IMR-90 (cell line): ENCODE data around the gene VTCN1. TPM values are rescaled to one million over a fixed set of nuclear protein-coding genes. Genes with fewer than 3 reads are reported as not detected.

Experiments
- ATAC-seq: fragments of 200-7000 bp; cut with Tn5 transposase; 2 replicates; pipeline ENCODE4 v1.9.1; 2020; ENCODE audit warnings: low read depth, mild to moderate bottlenecking, moderate library complexity
- BruUV-seq: library from RNA; stranded (reverse); fragments of 400-500 nt; replicated peaks from 2 replicates; lab custom pipeline; 2021; lab: Mats Ljungman, UMichigan
- CTCF ChIA-PET: fragments of 300-600 bp; formaldehyde crosslinking; extraction: SDS; loops from one replicate; lab custom pipeline; 2021; ENCODE audit warnings: antibody characterized with exemption; lab: Yijun Ruan, JAX
- POLR2A ChIA-PET: fragments of 300-600 bp; sonication (Branson Sonifier 250); formaldehyde crosslinking; loops from one replicate; lab custom pipeline; 2022; ENCODE audit warnings: antibody characterized with exemption; ENCODE audit not compliant: unreplicated experiment; lab: Charles Lee
- DNase-seq: peaks from one replicate; pipeline ENCODE4 v3.0.0; 2013
- H2AFZ ChIP-seq: replicated peaks from 2 replicates; pipeline ENCODE3; 2013; ENCODE audit warnings: low read length, mild to moderate bottlenecking; ENCODE audit not compliant: poor library complexity
- H2AK5ac ChIP-seq: 2 replicates; pipeline ENCODE4 v1.6.1; 2013; ENCODE audit warnings: low read depth, low read length, inconsistent platforms
- H2AK9ac ChIP-seq: replicated peaks from 2 replicates; pipeline ENCODE3; 2013; ENCODE audit warnings: mild to moderate bottlenecking, low read depth, low read length, moderate library complexity; ENCODE audit not compliant: poor library complexity
- H2BK120ac ChIP-seq: 2 replicates; pipeline ENCODE4 v1.6.1; 2013; ENCODE audit warnings: low read depth, low read length, inconsistent platforms
- H2BK15ac ChIP-seq: 3 replicates; pipeline ENCODE4 v1.6.1; 2013; ENCODE audit warnings: low read depth, low read length, inconsistent platforms
- H2BK20ac ChIP-seq: 2 replicates; pipeline ENCODE4 v1.6.1; 2013; ENCODE audit warnings: low read depth, mild to moderate bottlenecking, inconsistent platforms, low read length, moderate library complexity
- H2BK5ac ChIP-seq: 2 replicates; pipeline ENCODE4 v1.6.1; 2013; ENCODE audit warnings: mild to moderate bottlenecking, low read depth, low read length, inconsistent platforms; ENCODE audit not compliant: poor library complexity, severe bottlenecking
- H3K14ac ChIP-seq: replicated peaks from 2 replicates; pipeline ENCODE4 v1.6.1; 2013; ENCODE audit warnings: low read depth, low read length, inconsistent platforms
- H3K18ac ChIP-seq: 2 replicates; pipeline ENCODE4 v1.6.1; 2013; ENCODE audit warnings: low read depth, low read length, control low read depth
- H3K23ac ChIP-seq: 2 replicates; pipeline ENCODE4 v1.6.1; 2013; ENCODE audit warnings: low read depth, low read length, inconsistent platforms
- H3K27ac ChIP-seq: 2 replicates; pipeline ENCODE4 v1.5.1; 2013; ENCODE audit warnings: mild to moderate bottlenecking, control low read depth, low read length; ENCODE audit not compliant: insufficient read depth
- H3K27me3 ChIP-seq: 2 replicates; pipeline ENCODE4 v1.6.1; 2013; ENCODE audit warnings: low read length; ENCODE audit not compliant: control insufficient read depth, insufficient read depth
- H3K36me3 ChIP-seq: 2 replicates; pipeline ENCODE4 v1.6.1; 2013; ENCODE audit warnings: low read length, mixed read lengths; ENCODE audit not compliant: control insufficient read depth, insufficient read depth
- H3K4ac ChIP-seq: 2 replicates; pipeline ENCODE4 v1.6.1; 2013; ENCODE audit warnings: low read depth, low read length, inconsistent platforms
- H3K4me1 ChIP-seq: 2 replicates; pipeline ENCODE4 v1.6.1; 2013; ENCODE audit warnings: low read length, mixed read lengths; ENCODE audit not compliant: control insufficient read depth, insufficient read depth
- H3K4me2 ChIP-seq: 2 replicates; pipeline ENCODE4 v1.6.1; 2013; ENCODE audit warnings: low read depth, mild to moderate bottlenecking, control low read depth, low read length, moderate library complexity
- H3K4me3 ChIP-seq: 2 replicates; pipeline ENCODE4 v1.5.1; 2013; ENCODE audit warnings: low read depth, mild to moderate bottlenecking, control low read depth, low read length, moderate library complexity; ENCODE audit not compliant: insufficient read depth
- H3K56ac ChIP-seq: 2 replicates; pipeline ENCODE4 v1.6.1; 2013; ENCODE audit warnings: low read length, inconsistent platforms; ENCODE audit not compliant: insufficient read depth; ENCODE audit errors: extremely low read depth
- H3K79me1 ChIP-seq, 2 experiments: 2 replicates each; pipeline ENCODE4 v1.6.1; 2013; ENCODE audit warnings: low read length in 2 of 2, inconsistent platforms in 1 of 2, low read depth in 1 of 2
- H3K9ac ChIP-seq: 2 replicates; pipeline ENCODE4 v1.6.1; 2013; ENCODE audit warnings: low read depth, low read length, control low read depth
- H3K9me1 ChIP-seq: 2 replicates; pipeline ENCODE4 v1.6.1; 2013; ENCODE audit warnings: low read length, inconsistent platforms; ENCODE audit not compliant: insufficient read depth
- H3K9me3 ChIP-seq: 2 replicates; pipeline ENCODE4 v1.6.1; 2013; ENCODE audit warnings: low read length; ENCODE audit not compliant: control insufficient read depth, insufficient read depth
- H4K20me1 ChIP-seq: 2 replicates; pipeline ENCODE4 v1.6.1; 2013; ENCODE audit warnings: low read length, inconsistent platforms; ENCODE audit not compliant: insufficient read depth
- H4K5ac ChIP-seq: 2 replicates; pipeline ENCODE4 v1.6.1; 2013; ENCODE audit warnings: mild to moderate bottlenecking, low read depth, low read length, control low read depth
- H4K8ac ChIP-seq, 2 experiments: 2 replicates each; pipeline ENCODE4 v1.6.1; 2013; ENCODE audit warnings: low read depth in 2 of 2, low read length in 2 of 2, control low read depth in 1 of 2, inconsistent platforms in 1 of 2
- H4K91ac ChIP-seq: 2 replicates; pipeline ENCODE4 v1.6.1; 2013; ENCODE audit warnings: low read depth, low read length, inconsistent platforms; ENCODE audit not compliant: insufficient read depth
- BHLHE40 ChIP-seq: fragments of 150-350 bp; IDR thresholded peaks from 2 replicates; pipeline ENCODE4 v1.6.1; 2016; ENCODE audit warnings: mild to moderate bottlenecking, low read depth, low read length
- CEBPB ChIP-seq: IDR thresholded peaks from 2 replicates; pipeline ENCODE4 v1.6.1; 2012; ENCODE audit warnings: low read depth, low read length, improper control_type of control experiment
- CHD1 ChIP-seq: IDR thresholded peaks from 2 replicates; pipeline ENCODE4 v1.6.1; 2012; ENCODE audit warnings: low read depth, low read length, improper control_type of control experiment
- CTCF ChIP-seq: conservative IDR thresholded peaks from 2 replicates; pipeline ENCODE4 v1.5.1; 2012; ENCODE audit warnings: mild to moderate bottlenecking, low read depth, low read length, improper control_type of control experiment
- FOS ChIP-seq: fragments of 150-350 bp; IDR thresholded peaks from 2 replicates; pipeline ENCODE4 v1.6.1; 2016; ENCODE audit warnings: low read depth, low read length
- MAFK ChIP-seq: IDR thresholded peaks from 2 replicates; pipeline ENCODE4 v1.6.1; 2012; ENCODE audit warnings: low read depth, low read length, improper control_type of control experiment
- MAZ ChIP-seq: IDR thresholded peaks from 2 replicates; pipeline ENCODE4 v1.6.1; 2012; ENCODE audit warnings: low read depth, mild to moderate bottlenecking, low read length, improper control_type of control experiment, moderate library complexity, borderline replicate concordance
- MXI1 ChIP-seq: IDR thresholded peaks from 2 replicates; pipeline ENCODE4 v1.6.1; 2012; ENCODE audit warnings: low read depth, mild to moderate bottlenecking, low read length, moderate library complexity, borderline replicate concordance
- NFE2L2 ChIP-seq: fragments of 150-350 bp; IDR thresholded peaks from 2 replicates; pipeline ENCODE4 v1.6.1; 2016; ENCODE audit warnings: low read depth, mild to moderate bottlenecking, low read length
- POLR2A ChIP-seq: IDR thresholded peaks from 2 replicates; pipeline ENCODE4 v1.6.1; 2012; ENCODE audit warnings: mild to moderate bottlenecking, low read depth, low read length
- RAD21 ChIP-seq: IDR thresholded peaks from 2 replicates; pipeline ENCODE4 v1.6.1; 2012; ENCODE audit warnings: low read length, improper control_type of control experiment
- RCOR1 ChIP-seq: IDR thresholded peaks from 2 replicates; pipeline ENCODE4 v1.6.1; 2012; ENCODE audit warnings: mild to moderate bottlenecking, low read length, improper control_type of control experiment; ENCODE audit not compliant: insufficient replicate concordance
- RFX5 ChIP-seq: IDR thresholded peaks from 2 replicates; pipeline ENCODE4 v1.8.0; 2012; ENCODE audit warnings: low read depth, mild to moderate bottlenecking, low read length, moderate library complexity
- SMC3 ChIP-seq: fragments of 150-350 bp; IDR thresholded peaks from 2 replicates; pipeline ENCODE4 v1.6.1; 2016; ENCODE audit warnings: low read depth, mild to moderate bottlenecking, antibody characterized with exemption, low read length, moderate library complexity
- WGBS, 2 experiments: methylation state at CpG; one replicate each; pipeline versions ENCODE4 v1.1.5 to v1.1.7; 2013; ENCODE audit warnings: missing lambda C conversion rate in 2 of 2; ENCODE audit not compliant: insufficient read length in 1 of 2; ENCODE audit errors: extremely low coverage in 2 of 2; 5-methylcytosine and 5-hydroxymethylcytosine counted together
- dilution Hi-C: fragments of 300-500 bp; cut with HindIII; formaldehyde crosslinking; loops from one replicate; pipeline ENCODE4 v1.14.3; 2018; ENCODE audit warnings: low sequenced_read_pairs; ENCODE audit not compliant: unreplicated experiment
- in situ Hi-C: fragments of 300-500 bp; cut with MboI; formaldehyde crosslinking; loops from 3 replicates; pipeline ENCODE4 v1.14.3; 2019; ENCODE audit warnings: low sequenced_read_pairs, inconsistent platforms, mixed read lengths
- intact Hi-C: fragments of 100-400 bp; cut with micrococcal nuclease; formaldehyde crosslinking; loops from 2 replicates; pipeline ENCODE4 v1.10.0; 2022
- polyA plus RNA-seq, 3 experiments: library from polyadenylated mRNA; depleted of rRNA; stranded (reverse); fragments of >200 nt; gene quantifications; 2 replicates each; pipeline ENCODE4 v1.2.3, GENCODE V29; 2012; ENCODE audit warnings: low replicate concordance in 1 of 3
- total RNA-seq: library from RNA; depleted of rRNA; stranded (reverse); fragments of >200 nt; gene quantifications from 2 replicates; pipeline ENCODE4 v1.2.3, GENCODE V29; 2012
- TF ChIP-seq, protein P1 (sequence below): fragments of 150-350 bp; IDR thresholded peaks from 2 replicates; pipeline ENCODE4 v1.6.1; 2016; ENCODE audit warnings: low read depth, mild to moderate bottlenecking, low read length, moderate library complexity, borderline replicate concordance
- TF ChIP-seq, protein P2 (sequence below): fragments of 150-350 bp; IDR thresholded peaks from 2 replicates; pipeline ENCODE4 v1.6.1; 2017; ENCODE audit warnings: mild to moderate bottlenecking, antibody characterized with exemption, low read length, low read depth

Gene VTCN1
- total and polyA plus RNA-seq, 2 of the 4 experiments (the other 2 are of a cell fraction), result not detected

GRCh38 chr1:117177376-117177775 is 33.4 kb downstream of the VTCN1 start:
- H3K9me1 ChIP-seq, result no peaks in the 10 kb centered on the region
- TF ChIP-seq FOS (no peak), MAFK (no peak), NFE2L2 (no peak), RAD21 (no peak), MAZ (no peak), RFX5 (no peak), POLR2A (no peak), MXI1 (no peak), RCOR1 (no peak), CTCF (no peak), SMC3 (no peak), CHD1 (no peak), BHLHE40 (no peak), CEBPB (no peak)
- TF ChIP-seq, protein P1, sequence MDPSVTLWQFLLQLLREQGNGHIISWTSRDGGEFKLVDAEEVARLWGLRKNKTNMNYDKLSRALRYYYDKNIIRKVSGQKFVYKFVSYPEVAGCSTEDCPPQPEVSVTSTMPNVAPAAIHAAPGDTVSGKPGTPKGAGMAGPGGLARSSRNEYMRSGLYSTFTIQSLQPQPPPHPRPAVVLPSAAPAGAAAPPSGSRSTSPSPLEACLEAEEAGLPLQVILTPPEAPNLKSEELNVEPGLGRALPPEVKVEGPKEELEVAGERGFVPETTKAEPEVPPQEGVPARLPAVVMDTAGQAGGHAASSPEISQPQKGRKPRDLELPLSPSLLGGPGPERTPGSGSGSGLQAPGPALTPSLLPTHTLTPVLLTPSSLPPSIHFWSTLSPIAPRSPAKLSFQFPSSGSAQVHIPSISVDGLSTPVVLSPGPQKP, result no peak
- TF ChIP-seq, protein P2, sequence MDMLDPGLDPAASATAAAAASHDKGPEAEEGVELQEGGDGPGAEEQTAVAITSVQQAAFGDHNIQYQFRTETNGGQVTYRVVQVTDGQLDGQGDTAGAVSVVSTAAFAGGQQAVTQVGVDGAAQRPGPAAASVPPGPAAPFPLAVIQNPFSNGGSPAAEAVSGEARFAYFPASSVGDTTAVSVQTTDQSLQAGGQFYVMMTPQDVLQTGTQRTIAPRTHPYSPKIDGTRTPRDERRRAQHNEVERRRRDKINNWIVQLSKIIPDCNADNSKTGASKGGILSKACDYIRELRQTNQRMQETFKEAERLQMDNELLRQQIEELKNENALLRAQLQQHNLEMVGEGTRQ, result no peak
- dilution Hi-C loops (no loop called here), in situ Hi-C loops (no loop called here), intact Hi-C loops (no loop called here)
- no peak overlapping the region for H3K4ac ChIP-seq
- no peaks in the 10 kb centered on the region for H3K79me1 ChIP-seq
- CTCF ChIA-PET, result no interaction called here
- no peak for ATAC-seq
- H3K23ac ChIP-seq, result no peak overlapping the region
- H4K20me1 ChIP-seq, result no peaks in the 10 kb centered on the region
- H3K27me3 ChIP-seq, result no peaks in the 10 kb centered on the region
- H4K91ac ChIP-seq, result no peak overlapping the region
- no peak overlapping the region for H3K4me2 ChIP-seq
- no peak overlapping the region; the same call in 1 of the 2 replicates for H3K18ac ChIP-seq
- no peak overlapping the region for H2AK9ac ChIP-seq
- H4K5ac ChIP-seq, result no peak overlapping the region
- no CpG with 5 or more reads among the region's 1 CpG for WGBS, 2 experiments
- no peak overlapping the region for H4K8ac ChIP-seq
- no peak overlapping the region for H3K27ac ChIP-seq
- no peak overlapping the region for H2AFZ ChIP-seq
- H3K14ac ChIP-seq, result no peak overlapping the region
- POLR2A ChIA-PET, result no interaction called here
- no peak overlapping the region for H2BK120ac ChIP-seq
- no peaks in the 10 kb centered on the region for H3K9me3 ChIP-seq
- H3K36me3 ChIP-seq, result no peaks in the 10 kb centered on the region
- no peak overlapping the region for H2AK5ac ChIP-seq
- H2BK15ac ChIP-seq, result no peak overlapping the region
- no TSS peak for BruUV-seq
- peaks cover 7% of the 10 kb centered on the region for H3K4me1 ChIP-seq
- H3K9ac ChIP-seq, result no peak overlapping the region
- H3K56ac ChIP-seq, result no peak overlapping the region
- no peak for DNase-seq
- H3K4me3 ChIP-seq, result no peak overlapping the region
- no peak overlapping the region for H2BK5ac ChIP-seq
- H2BK20ac ChIP-seq, result no peak overlapping the region
